Progenitor cell of endocrine pancreas (in vitro differentiated cells): Measurements from ENCODE around the gene NSUN6. TPM values are rescaled to one million over a fixed set of nuclear protein-coding genes. Genes with fewer than 3 reads are reported as not detected.

Source experiments
- DNase-seq: peaks from one replicate; pipeline ENCODE4 v3.0.0; 2021; ENCODE audit warnings: low spot score; ENCODE audit not compliant: unreplicated experiment
- H3K27ac Mint-ChIP-seq: 2 replicates; pipeline ENCODE4 v1.8.0; 2021; ENCODE audit warnings: mild to moderate bottlenecking, moderate library complexity, mixed read lengths
- H3K27me3 Mint-ChIP-seq: 2 replicates; pipeline ENCODE4 v1.8.0; 2021; ENCODE audit warnings: mixed read lengths
- H3K36me3 Mint-ChIP-seq: 2 replicates; pipeline ENCODE4 v1.8.0; 2022; ENCODE audit warnings: mixed read lengths; ENCODE audit not compliant: insufficient read depth
- H3K4me1 Mint-ChIP-seq: 2 replicates; pipeline ENCODE4 v1.8.0; 2021; ENCODE audit warnings: low read depth, mixed read lengths
- H3K4me3 Mint-ChIP-seq: 2 replicates; pipeline ENCODE4 v1.8.0; 2021; ENCODE audit warnings: low read depth, mild to moderate bottlenecking, moderate library complexity, mixed read lengths
- H3K9me3 Mint-ChIP-seq: 2 replicates; pipeline ENCODE4 v1.8.0; 2021; ENCODE audit warnings: low read depth, mixed read lengths
- CTCF ChIP-seq: fragments of 200-600 bp; sonication (generic); IDR thresholded peaks from one replicate; pipeline ENCODE4 v1.5.0; 2021; ENCODE audit warnings: antibody characterized with exemption, mild to moderate bottlenecking; ENCODE audit not compliant: unreplicated experiment
- total RNA-seq: library from RNA; stranded (reverse); gene quantifications from 2 replicates; pipeline ENCODE4 v1.2.1, GENCODE V29; 2021

The NSUN6 gene
- total RNA-seq, 1 donor from 2014 or later: 17.3 TPM

- H3K4me3 Mint-ChIP-seq: no peak overlapping the region
- no peak for TF ChIP-seq CTCF
- H3K27me3 Mint-ChIP-seq: no peaks in the 10 kb centered on the region
- no peaks in the 10 kb centered on the region for H3K36me3 Mint-ChIP-seq
- H3K27ac Mint-ChIP-seq: no peak overlapping the region
- H3K9me3 Mint-ChIP-seq: no peaks in the 10 kb centered on the region
- no peak for DNase-seq
- H3K4me1 Mint-ChIP-seq: no peaks in the 10 kb centered on the region
These were observed 152.4 kb downstream of the NSUN6 start for GRCh38 chr10:18498998-18499397.

- no peaks in the 10 kb centered on the region for H3K36me3 Mint-ChIP-seq
- H3K27ac Mint-ChIP-seq: no peak overlapping the region
- H3K27me3 Mint-ChIP-seq: no peaks in the 10 kb centered on the region
- H3K9me3 Mint-ChIP-seq: no peaks in the 10 kb centered on the region
- DNase-seq: no peak
- H3K4me1 Mint-ChIP-seq: no peaks in the 10 kb centered on the region
- no peak overlapping the region for H3K4me3 Mint-ChIP-seq
- no peak for TF ChIP-seq CTCF
These were observed 153.5 kb downstream of the NSUN6 start for GRCh38 chr10:18497806-18498369.

Other genes with a start within 250 kb of the NSUN6 start
- gene ARL5B, start 7.8 kb upstream of the NSUN6 start, total RNA-seq: 52.7 and 54.2 TPM in 2 replicates